ENCODE measurements around the gene RALGAPA2.

- TF ChIP-seq EZH2 (IDR thresholded peaks at IDR 0.05; ENCODE audit: low read length, missing control alignments) (no peak), CTCF (conservative IDR thresholded peaks at IDR 0.05 in 1 of 2, IDR thresholded peaks at IDR 0.05 in 1 of 2; ENCODE audit: low read depth in 1 of 2, low read length in 2 of 2) (no peak)
Measured at GRCh38 chr20:20699144-20699543, 13.3 kb downstream of the RALGAPA2 start.
